GM21786 (cell line): ENCODE data around the gene KDM6B.
"Not testable (repeated sequence)": the region's sequence is repeated elsewhere in the genome, so short reads cannot be mapped to it uniquely, and the experiment has no call there.

Source experiments
- ATAC-seq: cut with Tn5 transposase; IDR thresholded peaks from one replicate; pipeline ENCODE4 v1.9.1; 2021; ENCODE audit not compliant: unreplicated experiment

Gene KDM6B

DNA sequence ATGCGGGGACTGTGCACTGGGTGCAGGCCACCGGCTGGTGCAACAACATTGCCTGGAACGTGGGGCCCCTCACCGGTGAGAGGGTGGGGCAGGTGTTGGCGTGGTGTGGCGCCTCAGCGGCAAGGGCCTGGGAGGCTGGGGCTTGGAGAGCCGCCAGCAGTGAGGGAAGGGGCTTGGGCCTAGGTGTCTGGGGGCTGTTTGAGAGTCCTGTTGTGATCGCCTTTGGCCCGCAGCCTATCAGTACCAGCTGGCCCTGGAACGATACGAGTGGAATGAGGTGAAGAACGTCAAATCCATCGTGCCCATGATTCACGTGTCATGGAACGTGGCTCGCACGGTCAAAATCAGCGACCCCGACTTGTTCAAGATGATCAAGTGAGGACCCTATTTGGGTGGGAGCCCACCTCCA lies 18.2 kb downstream of the KDM6B start:
- ATAC-seq = no peak

GRCh38 chr17:7852919-7853690 lies 19.1 kb downstream of the KDM6B start:
- ATAC-seq = no peak

- ATAC-seq = no peak
Observed at GRCh38 chr17:7853691-7854038, 19.6 kb downstream of the KDM6B start.

GRCh38 chr17:7854078-7854777 lies 20.2 kb downstream of the KDM6B start:
- no peak for ATAC-seq

DNA sequence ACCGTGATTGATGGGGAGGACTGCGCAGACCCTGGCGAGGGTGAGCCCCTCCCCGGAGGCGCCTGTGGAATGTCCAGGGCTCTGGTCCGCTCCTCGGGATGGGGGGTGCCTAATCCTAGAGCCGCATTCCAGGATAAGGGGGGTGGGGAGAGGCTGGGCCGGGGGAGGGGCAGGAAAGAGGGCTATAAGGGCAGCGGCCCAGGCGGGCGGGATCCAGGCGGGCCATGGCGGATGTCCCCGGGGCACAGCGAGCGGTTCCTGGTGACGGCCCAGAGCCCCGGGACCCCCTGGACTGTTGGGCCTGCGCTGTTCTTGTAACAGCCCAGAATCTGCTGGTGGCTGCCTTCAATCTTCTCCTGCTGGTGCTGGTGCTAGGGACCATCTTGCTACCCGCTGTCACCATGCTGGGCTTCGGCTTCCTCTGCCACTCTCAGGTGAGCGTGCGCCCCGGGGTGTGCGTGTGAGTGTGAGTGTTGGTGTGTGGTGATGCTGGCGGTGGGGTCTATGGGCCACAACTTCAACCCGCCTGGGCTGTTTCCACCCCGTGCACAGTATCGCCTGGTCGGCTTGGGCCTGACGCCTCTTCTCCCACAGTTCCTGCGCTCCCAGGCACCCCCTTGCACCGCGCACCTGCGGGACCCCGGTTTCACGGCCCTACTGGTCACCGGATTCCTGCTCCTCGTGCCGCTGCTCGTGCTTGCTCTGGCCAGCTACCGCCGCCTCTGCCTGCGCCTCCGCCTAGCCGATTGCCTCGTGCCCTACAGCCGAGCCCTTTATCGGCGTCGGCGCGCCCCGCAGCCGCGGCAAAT lies 21.0 kb downstream of the KDM6B start, which contains the start of gene TMEM88:
Gene TMEM88, plus strand, starts transcription at position 216 of the 809 bp plus-strand sequence. Its CDS starts 9 bp downstream, at position 225.
- no peak for ATAC-seq

GRCh38 chr17:7855660-7856010 lies 21.6 kb downstream of the KDM6B start:
- no peak for ATAC-seq

DNA sequence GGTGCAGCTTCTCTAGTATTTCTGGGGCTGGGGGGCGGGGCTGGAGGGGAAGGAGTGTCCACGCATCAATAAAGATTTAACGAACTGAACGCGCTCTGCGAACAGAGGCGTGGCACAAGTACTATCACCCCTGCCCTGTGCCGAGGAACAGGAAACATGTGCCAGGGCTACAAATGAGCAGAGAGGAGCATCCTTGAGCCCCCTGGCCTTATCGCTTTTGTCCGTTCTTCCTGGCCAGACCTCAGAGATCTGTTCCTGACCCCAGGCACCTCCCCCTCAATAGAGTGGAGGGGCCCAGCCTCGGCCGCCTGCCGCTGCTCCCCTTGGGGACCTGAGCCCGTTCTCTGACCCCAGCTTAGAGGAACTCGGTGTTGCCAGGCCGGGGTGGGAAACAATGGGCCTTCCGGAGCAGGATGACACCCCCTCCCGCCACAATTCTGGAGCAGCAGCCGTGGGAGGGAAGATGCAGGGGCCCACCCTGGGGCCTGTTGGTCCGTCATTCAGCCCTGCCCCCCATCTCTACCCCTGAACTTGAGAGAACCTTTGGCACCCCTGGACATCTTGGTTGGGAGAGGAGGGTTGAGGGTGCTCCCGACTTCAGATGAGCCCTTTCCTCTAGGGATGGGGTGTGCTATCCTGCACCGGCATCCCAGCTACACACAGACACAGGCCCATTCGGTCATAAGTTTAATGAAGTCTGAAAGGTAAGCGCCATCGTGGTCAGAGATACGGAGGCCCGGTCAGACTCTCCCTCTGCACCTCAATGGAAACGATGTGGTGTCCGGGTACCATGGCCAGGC lies 22.2 kb downstream of the KDM6B start:
- no peak for ATAC-seq

DNA sequence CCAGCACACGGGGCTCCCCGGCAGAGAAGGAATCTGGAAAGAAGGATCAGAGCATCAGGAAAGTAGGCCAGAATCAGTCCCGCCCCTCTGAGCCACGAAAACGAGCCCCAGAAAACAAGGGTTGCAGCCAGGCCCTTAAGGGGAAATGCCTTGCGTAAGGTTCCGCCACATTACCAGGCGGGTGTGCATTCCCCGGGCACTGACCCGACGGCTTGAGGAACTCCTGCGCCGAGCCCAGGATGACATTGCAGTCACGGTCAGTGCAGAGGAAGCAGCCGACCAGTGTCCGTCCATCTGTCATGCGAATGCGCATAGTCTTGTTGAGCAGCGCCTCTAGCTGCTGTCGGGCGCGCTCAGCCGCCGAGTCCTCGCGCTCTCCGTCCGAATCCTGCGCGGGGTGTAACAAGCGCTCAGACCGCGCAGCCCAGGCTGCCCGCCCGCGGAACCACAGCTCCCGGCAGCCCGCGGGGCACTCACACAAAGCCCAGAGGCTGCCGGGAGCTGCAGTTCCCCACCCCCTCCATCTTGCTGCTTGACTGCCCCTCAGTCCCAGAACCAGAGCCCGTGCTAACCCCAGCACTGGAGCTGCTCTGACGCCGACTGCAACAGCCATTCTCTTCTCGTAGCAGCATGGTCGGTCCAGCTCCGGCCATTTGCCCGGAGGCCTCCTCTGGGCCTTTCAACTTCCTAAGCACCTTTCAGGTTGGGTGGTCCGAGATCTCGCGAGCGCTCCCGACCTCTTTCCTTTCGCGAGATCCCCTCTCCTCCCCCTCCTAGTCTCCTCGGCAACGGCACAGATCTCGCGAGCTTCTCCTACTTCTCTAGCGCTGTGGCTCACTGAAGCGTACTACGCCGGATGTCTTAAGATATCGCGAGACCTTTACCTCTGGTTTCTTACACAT lies 23.0 kb downstream of the KDM6B start, which contains the start of gene NAA38:
Gene NAA38, minus strand, starts transcription at position 749 of the 902 bp plus-strand sequence. Its CDS starts 96 bp downstream, at position 653.
- ATAC-seq = peak; percentile 79

GRCh38 chr17:7857713-7858521 lies 23.9 kb downstream of the KDM6B start, which contains the start of gene CYB5D1:
Gene CYB5D1, plus strand, starts transcription at chr17:7858003. Its CDS starts 132 bp downstream, at chr17:7858135.
- peak; percentile 16 for ATAC-seq

- ATAC-seq = no peak
Observed at GRCh38 chr17:7858522-7858810, 24.4 kb downstream of the KDM6B start.

DNA sequence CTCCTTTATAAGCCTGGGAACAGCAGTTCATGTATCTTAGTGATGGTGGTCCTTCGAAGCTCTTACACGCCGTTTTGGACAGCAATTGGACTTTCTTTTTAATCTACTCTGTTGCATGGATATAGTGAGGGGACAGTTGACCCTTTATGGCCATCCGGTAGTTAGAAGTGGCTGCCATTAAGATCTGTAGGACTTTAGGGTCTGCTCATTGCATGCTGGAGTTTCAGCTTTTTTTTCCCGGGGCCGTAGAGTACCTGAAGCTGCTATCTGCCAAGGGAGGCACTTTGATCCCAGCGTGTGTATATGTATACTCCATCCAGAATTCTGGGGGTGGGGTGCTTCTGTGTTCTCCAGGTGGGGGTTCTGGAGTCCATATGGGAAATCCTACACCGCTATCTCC lies 25.0 kb downstream of the KDM6B start:
- ATAC-seq = no peak

- no peak for ATAC-seq
Observed at GRCh38 chr17:7862692-7863437, 28.8 kb downstream of the KDM6B start.

DNA sequence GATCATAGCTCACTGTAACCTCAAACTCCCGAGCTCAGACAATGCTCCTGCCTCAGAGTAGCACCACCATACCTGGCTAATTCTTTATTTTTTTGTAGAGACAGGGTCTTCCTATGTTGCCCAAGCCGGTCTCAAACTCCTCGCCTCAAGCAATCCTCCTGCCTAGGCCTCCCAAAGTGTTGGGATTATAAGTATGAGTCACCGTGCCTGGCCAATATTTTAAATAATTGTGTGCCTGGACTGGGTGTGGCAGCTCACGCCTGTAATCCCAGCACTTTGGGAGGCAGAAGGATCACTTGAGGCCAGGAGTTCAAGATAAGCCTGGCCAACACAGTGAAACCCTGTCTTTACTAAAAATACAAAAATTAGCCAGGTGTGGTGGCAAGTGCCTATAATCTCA lies 30.4 kb downstream of the KDM6B start:
- ATAC-seq = not testable (repeated sequence)

GRCh38 chr17:7864995-7865650 lies 31.1 kb downstream of the KDM6B start:
- no peak for ATAC-seq

GRCh38 chr17:7867881-7868329 lies 33.9 kb downstream of the KDM6B start:
- ATAC-seq = no peak

DNA sequence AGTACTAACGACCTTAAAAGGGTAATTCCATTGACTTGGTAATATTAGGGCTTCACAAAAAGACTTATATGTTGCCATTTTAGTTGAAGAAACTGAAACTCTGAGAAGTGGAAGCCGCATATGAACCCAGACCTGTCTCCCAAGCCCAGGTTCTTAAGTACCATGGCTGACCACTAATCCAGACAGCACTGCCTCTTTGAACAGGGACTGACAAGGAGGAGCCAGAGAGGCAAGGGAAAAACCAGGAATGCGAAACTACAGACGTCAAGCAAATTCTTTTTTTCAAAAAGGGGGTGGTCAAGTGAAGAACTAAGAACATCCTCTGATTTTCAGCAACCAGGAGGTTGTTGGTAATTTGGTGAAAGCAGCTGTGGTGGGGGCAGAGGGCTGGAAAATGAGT lies 39.0 kb downstream of the KDM6B start:
- ATAC-seq = no peak

DNA sequence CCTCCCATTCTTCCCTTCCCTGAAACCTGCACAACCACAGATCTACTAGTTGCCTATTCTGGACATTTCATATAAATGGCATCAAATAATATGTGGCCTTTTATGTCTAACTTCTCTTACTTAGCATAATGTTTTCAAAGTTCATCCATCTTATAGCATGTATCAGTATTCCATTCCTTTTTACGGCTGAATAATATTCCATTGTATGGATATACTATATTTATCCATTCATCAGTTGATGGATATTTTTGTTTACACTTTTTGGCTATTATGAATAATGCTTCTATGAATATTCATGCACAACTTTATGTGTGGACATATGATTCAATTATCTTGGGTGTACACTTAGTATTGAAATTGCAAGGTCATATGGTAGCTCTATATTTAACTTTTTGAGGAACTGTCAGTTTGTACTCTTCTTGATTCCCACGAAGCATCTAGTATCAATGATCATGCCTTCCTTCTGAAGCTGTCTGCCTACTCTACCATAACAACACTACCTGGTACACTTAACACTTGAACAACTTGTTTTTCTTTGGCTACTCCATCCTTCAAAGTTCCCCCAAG lies 41.9 kb downstream of the KDM6B start:
- no peak for ATAC-seq
